ENCODE measurements around the gene F2.
"Not testable (repeated sequence)": the region's sequence is repeated elsewhere in the genome, so short reads cannot be mapped to it uniquely, and the experiment has no call there.

The F2 gene

GRCh38 chr11:46719048-46719542 lies at the start of gene F2:
TSS of gene F2 (plus strand) at chr11:46719213. CDS start at chr11:46719236, 23 bp downstream.
- no peak within 1 kb of the TSS for H3K4me3 ChIP-seq (ENCODE audit: low read depth, low read length)
- no peak for DNase-seq (ENCODE audit: low read depth)
- no peak for TF ChIP-seq CTCF (IDR thresholded peaks at IDR 0.05; ENCODE audit: insufficient read depth, low read depth, low read length, missing control alignments)

- DNase-seq (ENCODE audit: low read depth): no peak
- peak; percentile 16 for TF ChIP-seq CTCF (IDR thresholded peaks at IDR 0.05; ENCODE audit: insufficient read depth, low read depth, low read length, missing control alignments)
- H3K4me3 ChIP-seq (ENCODE audit: low read depth, low read length): no peak overlapping the region
Observed at GRCh38 chr11:46669711-46670139, 49.3 kb upstream of the F2 start.

GRCh38 chr11:46670521-46670920 lies 48.5 kb upstream of the F2 start:
- not testable (repeated sequence) for DNase-seq (ENCODE audit: low read depth); H3K4me3 ChIP-seq (ENCODE audit: low read depth, low read length)

- TF ChIP-seq CTCF (IDR thresholded peaks at IDR 0.05; ENCODE audit: insufficient read depth, low read depth, low read length, missing control alignments): no peak
- no peak overlapping the region for H3K4me3 ChIP-seq (ENCODE audit: low read depth, low read length)
- DNase-seq (ENCODE audit: low read depth): no peak
Observed at GRCh38 chr11:46671958-46672315, 47.1 kb upstream of the F2 start.

GRCh38 chr11:46672381-46672839 lies 46.6 kb upstream of the F2 start:
- no peak overlapping the region for H3K4me3 ChIP-seq (ENCODE audit: low read depth, low read length)
- DNase-seq (ENCODE audit: low read depth): no peak
- TF ChIP-seq CTCF (IDR thresholded peaks at IDR 0.05; ENCODE audit: insufficient read depth, low read depth, low read length, missing control alignments): no peak

- DNase-seq (ENCODE audit: low read depth): no peak
- H3K4me3 ChIP-seq (ENCODE audit: low read depth, low read length): no peak overlapping the region
- TF ChIP-seq CTCF (IDR thresholded peaks at IDR 0.05; ENCODE audit: insufficient read depth, low read depth, low read length, missing control alignments): no peak
Observed at GRCh38 chr11:46673713-46674462, 45.1 kb upstream of the F2 start.

GRCh38 chr11:46674463-46675287 lies 44.3 kb upstream of the F2 start:
- no peak for DNase-seq (ENCODE audit: low read depth)
- TF ChIP-seq CTCF (IDR thresholded peaks at IDR 0.05; ENCODE audit: insufficient read depth, low read depth, low read length, missing control alignments): no peak
- no peak overlapping the region for H3K4me3 ChIP-seq (ENCODE audit: low read depth, low read length)

All from GM12865 (cell line).